NCI-H128 (cell line): ENCODE data around the gene RABL3.
"Not testable (repeated sequence)": the region's sequence is repeated elsewhere in the genome, so short reads cannot be mapped to it uniquely, and the experiment has no call there.

Experiments
- DNase-seq: peaks from one replicate; lab custom pipeline; 2025; ENCODE audit not compliant: unreplicated experiment; lab: John Stamatoyannopoulos, UW

Gene RABL3

GRCh38 chr3:120749843-120750242, 7.5 kb upstream of the RABL3 start:
- no peak for DNase-seq

GRCh38 chr3:120745466-120745865, 3.1 kb upstream of the RABL3 start:
- DNase-seq: no peak

- no peak for DNase-seq
Observed at GRCh38 chr3:120743556-120744195, 1.4 kb upstream of the RABL3 start.

GRCh38 chr3:120742849-120743365, 591 bp upstream of the RABL3 start:
- DNase-seq: no peak

- DNase-seq: no peak
Observed at GRCh38 chr3:120741837-120742197, 499 bp downstream of the RABL3 start.

GRCh38 chr3:120741320-120741719, 996 bp downstream of the RABL3 start:
- DNase-seq: no peak

GRCh38 chr3:120738006-120738405, 4.3 kb downstream of the RABL3 start:
- DNase-seq: not testable (repeated sequence)

- DNase-seq: no peak
Observed at GRCh38 chr3:120730576-120731542, 11.5 kb downstream of the RABL3 start.

GRCh38 chr3:120726791-120727190, 15.5 kb downstream of the RABL3 start:
- DNase-seq: no peak

GRCh38 chr3:120719167-120719834, 23.0 kb downstream of the RABL3 start:
- DNase-seq: not testable (repeated sequence)

- no peak for DNase-seq
Observed at GRCh38 chr3:120713262-120713661, 29.1 kb downstream of the RABL3 start.

- no peak for DNase-seq
Observed at GRCh38 chr3:120710369-120710768, 31.9 kb downstream of the RABL3 start.

- no peak for DNase-seq
Observed at GRCh38 chr3:120708408-120708807, 33.9 kb downstream of the RABL3 start.

GRCh38 chr3:120706950-120707349, 35.4 kb downstream of the RABL3 start:
- no peak for DNase-seq

GRCh38 chr3:120705884-120706582, 36.3 kb downstream of the RABL3 start:
- DNase-seq: no peak

GRCh38 chr3:120699333-120699732, 43.0 kb downstream of the RABL3 start:
- no peak for DNase-seq

- DNase-seq: no peak
Observed at GRCh38 chr3:120693439-120694171, 48.7 kb downstream of the RABL3 start.

- no peak for DNase-seq
Observed at GRCh38 chr3:120689395-120689794, 52.9 kb downstream of the RABL3 start.

GRCh38 chr3:120688121-120688520, 54.2 kb downstream of the RABL3 start:
- no peak for DNase-seq

- DNase-seq: no peak
Observed at GRCh38 chr3:120685411-120685810, 56.9 kb downstream of the RABL3 start.
